NCI-H82 treated with DMSO at 0.1 percent for 48 hours (cell line): Measurements from ENCODE around the gene PLA2G4A.

ENCODE experiments used
- DNase-seq: peaks from one replicate; lab custom pipeline; 2025; ENCODE audit not compliant: unreplicated experiment; lab: John Stamatoyannopoulos, UW

Gene PLA2G4A

GRCh38 chr1:186872291-186872690, 43.5 kb downstream of the PLA2G4A start:
- DNase-seq, result no peak

- DNase-seq, result no peak
Measured at GRCh38 chr1:186873687-186874086, 44.9 kb downstream of the PLA2G4A start.

- no peak for DNase-seq
Measured at GRCh38 chr1:186875896-186876835, 47.4 kb downstream of the PLA2G4A start.

DNA sequence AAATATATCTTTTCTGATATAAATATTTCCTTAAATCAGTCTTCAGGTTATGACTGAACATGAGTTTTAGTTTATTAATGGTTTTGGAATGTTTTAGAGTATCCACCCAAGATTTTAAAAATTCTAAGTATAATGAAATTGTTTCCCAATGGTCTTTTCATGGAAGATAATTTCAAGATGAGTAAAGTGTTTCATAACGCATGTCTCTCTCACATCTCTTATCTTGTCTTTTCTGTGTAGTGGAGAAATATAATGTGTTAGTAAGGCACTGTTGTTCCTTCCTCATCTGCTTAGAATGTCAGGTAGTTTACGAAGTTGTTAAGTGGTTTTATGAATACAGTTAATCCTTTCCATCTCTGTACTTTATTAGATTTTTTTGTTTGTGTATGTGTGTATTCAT, 49.6 kb downstream of the PLA2G4A start:
- DNase-seq, result no peak

DNA sequence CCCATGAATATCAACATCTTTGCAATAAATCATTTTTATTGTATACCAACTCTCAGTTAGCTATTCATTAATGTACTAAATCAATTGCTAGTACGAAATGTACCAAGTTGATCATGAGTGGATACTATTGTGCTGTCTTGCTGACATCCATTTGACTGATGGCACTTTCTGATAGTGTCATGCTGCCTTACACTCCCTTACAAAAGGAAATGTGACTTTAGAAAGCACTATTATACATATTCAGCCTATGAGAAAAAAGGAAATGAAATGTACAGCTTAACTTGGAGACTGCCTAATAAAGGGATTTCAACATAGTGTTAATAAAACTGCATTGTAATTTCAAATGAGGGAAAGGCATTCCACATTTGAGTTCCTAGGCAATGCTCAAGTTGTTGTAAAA, 52.2 kb downstream of the PLA2G4A start:
- no peak for DNase-seq

- no peak for DNase-seq
Measured at GRCh38 chr1:186882372-186883134, 53.8 kb downstream of the PLA2G4A start.

- no peak for DNase-seq
Measured at GRCh38 chr1:186884251-186884650, 55.5 kb downstream of the PLA2G4A start.

DNA sequence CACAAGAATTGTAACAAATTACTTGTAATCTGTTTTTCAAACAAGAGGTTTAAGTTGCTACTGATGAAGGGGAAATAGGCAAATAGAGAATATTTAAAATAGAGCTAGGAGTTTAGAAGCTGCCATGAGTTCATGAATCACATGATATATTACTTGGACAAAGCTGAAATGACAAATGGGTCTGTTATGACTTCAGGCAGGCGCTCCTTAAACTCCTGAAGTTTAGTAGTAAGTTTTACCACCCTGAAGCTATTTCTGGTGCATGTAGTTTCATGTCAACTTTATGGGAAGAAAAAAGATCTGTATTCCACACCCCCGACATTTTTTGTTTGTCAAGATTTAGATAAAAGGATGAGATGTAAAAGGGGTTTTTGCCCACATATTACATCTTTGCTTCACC, 58.5 kb downstream of the PLA2G4A start:
- DNase-seq, result no peak

GRCh38 chr1:186888367-186888766, 59.6 kb downstream of the PLA2G4A start:
- DNase-seq, result no peak

GRCh38 chr1:186892936-186893335, 64.2 kb downstream of the PLA2G4A start:
- no peak for DNase-seq

- no peak for DNase-seq
Measured at GRCh38 chr1:186894415-186894814, 65.7 kb downstream of the PLA2G4A start.

- DNase-seq, result no peak
Measured at GRCh38 chr1:186896211-186896610, 67.5 kb downstream of the PLA2G4A start.

- no peak for DNase-seq
Measured at GRCh38 chr1:186897008-186897407, 68.3 kb downstream of the PLA2G4A start.

DNA sequence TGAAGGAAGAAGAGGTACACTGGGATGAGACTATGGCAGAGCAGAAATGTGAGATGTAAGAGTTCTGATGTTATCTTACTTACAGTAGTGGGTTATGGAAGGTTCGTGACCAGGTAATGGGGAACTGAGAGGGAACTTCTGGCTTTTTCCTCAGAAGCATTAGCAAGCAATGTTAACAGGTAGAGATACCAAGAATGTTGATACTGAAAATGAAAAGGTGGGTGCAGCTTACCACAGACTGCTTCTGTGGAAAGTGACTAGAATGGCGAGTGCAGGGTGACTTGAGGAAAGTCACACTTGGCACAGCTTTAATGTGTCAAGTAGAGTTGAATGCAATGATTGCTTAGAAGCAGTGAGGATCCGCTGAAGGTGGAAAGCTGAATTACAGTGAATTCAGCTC, 70.8 kb downstream of the PLA2G4A start:
- no peak for DNase-seq

DNA sequence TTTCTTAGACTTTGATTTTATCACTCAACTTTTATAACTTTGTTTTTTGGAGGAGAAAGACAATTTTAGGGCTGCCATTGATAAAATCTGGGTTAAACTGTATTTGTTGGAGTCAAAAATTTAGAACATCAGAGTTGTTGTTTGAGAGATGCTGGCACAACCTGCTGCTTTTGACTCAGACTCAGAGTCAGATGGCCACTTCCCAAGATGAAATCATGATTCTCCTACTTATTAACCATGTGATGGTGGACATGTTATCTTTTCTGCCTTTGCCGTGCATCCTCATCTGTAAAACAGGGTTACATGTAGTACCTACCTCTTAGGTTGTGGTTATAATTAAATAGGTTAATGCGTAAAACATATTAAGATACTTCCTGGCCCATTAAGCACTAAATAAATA, 71.2 kb downstream of the PLA2G4A start:
- DNase-seq, result no peak

GRCh38 chr1:186900539-186901237, 71.9 kb downstream of the PLA2G4A start:
- no peak for DNase-seq

DNA sequence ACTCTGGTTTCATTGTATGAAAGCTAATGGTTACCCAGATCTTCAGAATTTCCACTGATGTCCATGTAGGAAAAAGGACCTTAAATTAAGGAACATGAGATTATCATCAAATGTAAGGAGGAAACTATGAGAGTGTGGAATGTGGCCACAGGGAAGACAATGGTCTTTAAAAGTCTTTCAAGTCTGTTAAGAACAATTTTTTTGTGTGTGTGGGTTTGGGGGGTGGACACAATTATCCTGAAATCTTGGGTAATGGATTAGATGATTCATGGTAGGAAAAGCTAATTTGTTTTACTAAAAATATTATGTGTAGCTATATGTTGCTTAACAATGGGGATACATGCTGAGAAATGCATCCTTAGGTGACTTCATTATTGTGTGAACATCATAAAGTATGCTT, 72.9 kb downstream of the PLA2G4A start:
- no peak for DNase-seq

DNA sequence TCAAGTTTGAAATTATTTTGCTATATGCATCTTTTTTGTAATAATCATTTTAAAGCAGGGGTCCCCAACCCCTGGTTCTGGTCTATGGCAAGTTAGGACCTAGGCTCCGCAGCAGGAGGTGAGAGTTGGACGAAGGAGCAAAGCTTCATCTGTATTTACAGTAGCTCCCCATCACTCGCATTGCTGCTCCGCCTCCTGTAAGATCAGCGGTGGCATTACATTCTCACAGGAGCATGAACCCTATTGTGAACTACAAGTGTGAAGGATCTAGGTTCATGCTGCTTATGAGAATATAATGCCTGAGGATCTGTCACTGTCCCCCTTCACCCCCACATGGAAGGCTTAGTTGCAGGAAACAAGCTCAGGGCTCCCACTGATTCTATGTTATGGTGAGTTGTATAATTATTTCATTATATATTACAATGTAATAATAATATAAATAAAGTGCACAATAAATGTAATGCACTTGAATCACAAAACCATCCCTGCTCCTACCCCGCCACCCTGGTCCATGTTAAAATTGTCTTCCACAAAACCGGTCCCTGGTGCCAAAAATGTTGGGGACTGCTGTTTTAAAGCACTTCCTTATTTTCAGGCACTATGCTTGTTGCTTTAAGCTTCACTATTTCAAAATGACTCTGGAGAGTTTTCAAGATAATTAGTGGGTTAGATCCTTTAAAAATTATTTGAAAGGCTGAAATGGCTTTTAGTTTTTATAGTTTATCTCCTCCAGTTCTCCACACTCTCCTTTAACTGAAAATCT, 74.8 kb downstream of the PLA2G4A start:
- DNase-seq, result no peak

DNA sequence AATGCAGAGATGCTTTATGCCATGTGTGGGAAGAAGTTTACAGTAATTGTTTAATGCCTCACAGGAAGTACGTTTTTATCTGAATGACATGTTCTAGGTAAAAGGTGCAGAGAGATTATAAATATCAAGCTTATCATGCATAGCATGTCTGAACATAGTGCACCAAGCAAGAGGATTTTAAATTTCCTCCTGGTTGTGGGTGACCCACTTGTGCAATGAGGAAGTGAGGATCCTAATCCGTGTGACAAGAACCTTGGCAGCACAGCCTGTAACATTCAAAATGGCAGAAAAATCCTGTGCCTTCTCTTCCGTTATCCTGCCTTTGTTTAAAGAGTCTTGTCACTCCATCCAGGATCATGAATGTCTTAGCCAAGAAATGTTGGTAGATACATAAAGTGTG, 75.6 kb downstream of the PLA2G4A start:
- DNase-seq, result no peak

DNA sequence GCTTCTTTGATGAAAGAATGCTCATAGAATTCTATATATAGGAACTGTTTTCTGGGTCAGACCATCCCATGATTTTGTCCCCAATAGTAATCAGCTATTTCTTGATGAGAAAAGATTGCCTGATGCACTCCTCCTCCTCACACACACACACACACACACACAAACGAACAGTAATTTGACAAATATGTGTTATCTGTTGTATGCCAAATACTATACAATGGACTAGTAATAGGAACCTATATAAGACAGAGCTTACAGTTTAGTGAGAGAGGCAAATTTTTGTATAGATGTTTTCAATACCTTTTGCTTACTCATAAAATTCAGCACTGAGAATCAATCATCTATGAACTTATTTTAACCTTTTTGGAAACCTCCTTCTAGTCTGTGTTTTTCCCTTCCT, 76.8 kb downstream of the PLA2G4A start:
- DNase-seq, result no peak

GRCh38 chr1:186915555-186915954, 86.8 kb downstream of the PLA2G4A start:
- no peak for DNase-seq
